IgD-negative memory B cell (primary cell): Measurements from ENCODE around the gene DOCK1. TPM values are rescaled to one million over a fixed set of nuclear protein-coding genes. Genes with fewer than 3 reads are reported as not detected.
"Not testable (repeated sequence)": the region's sequence is repeated elsewhere in the genome, so short reads cannot be mapped to it uniquely, and the experiment has no call there.

ENCODE experiments used
- H3K27ac Mint-ChIP-seq, 3 donors: one replicate each; pipeline ENCODE4 v1.8.0; 2020 to 2022; ENCODE audit warnings: mild to moderate bottlenecking in 3 of 3, mixed read lengths in 3 of 3, moderate library complexity in 1 of 3
- H3K27me3 Mint-ChIP-seq: one replicate; pipeline ENCODE4 v1.8.0; 2021; ENCODE audit warnings: mixed read lengths
- H3K36me3 Mint-ChIP-seq: one replicate; pipeline ENCODE4 v1.8.0; 2020; ENCODE audit warnings: mild to moderate bottlenecking, mixed read lengths
- H3K4me1 Mint-ChIP-seq, 3 donors: one replicate each; pipeline ENCODE4 v1.8.0; 2020 to 2022; ENCODE audit warnings: mixed read lengths in 3 of 3, mild to moderate bottlenecking in 1 of 3
- H3K4me3 Mint-ChIP-seq, 4 donors: one replicate each; pipeline ENCODE4 v1.8.0; 2020 to 2022; ENCODE audit warnings: mild to moderate bottlenecking in 4 of 4, mixed read lengths in 4 of 4, moderate library complexity in 3 of 4
- H3K9me3 Mint-ChIP-seq, 3 donors: one replicate each; pipeline ENCODE4 v1.8.0; 2020 to 2021; ENCODE audit warnings: mixed read lengths in 3 of 3, mild to moderate bottlenecking in 1 of 3
- polyA plus RNA-seq: library from polyadenylated mRNA; unstranded; fragments of 300-500 nt; fragmentation: Illumina TruSeq; gene quantifications from one replicate; pipeline ENCODE4 v1.2.3, GENCODE V29; 2021

DOCK1 gene
- polyA plus RNA-seq: not detected

DNA sequence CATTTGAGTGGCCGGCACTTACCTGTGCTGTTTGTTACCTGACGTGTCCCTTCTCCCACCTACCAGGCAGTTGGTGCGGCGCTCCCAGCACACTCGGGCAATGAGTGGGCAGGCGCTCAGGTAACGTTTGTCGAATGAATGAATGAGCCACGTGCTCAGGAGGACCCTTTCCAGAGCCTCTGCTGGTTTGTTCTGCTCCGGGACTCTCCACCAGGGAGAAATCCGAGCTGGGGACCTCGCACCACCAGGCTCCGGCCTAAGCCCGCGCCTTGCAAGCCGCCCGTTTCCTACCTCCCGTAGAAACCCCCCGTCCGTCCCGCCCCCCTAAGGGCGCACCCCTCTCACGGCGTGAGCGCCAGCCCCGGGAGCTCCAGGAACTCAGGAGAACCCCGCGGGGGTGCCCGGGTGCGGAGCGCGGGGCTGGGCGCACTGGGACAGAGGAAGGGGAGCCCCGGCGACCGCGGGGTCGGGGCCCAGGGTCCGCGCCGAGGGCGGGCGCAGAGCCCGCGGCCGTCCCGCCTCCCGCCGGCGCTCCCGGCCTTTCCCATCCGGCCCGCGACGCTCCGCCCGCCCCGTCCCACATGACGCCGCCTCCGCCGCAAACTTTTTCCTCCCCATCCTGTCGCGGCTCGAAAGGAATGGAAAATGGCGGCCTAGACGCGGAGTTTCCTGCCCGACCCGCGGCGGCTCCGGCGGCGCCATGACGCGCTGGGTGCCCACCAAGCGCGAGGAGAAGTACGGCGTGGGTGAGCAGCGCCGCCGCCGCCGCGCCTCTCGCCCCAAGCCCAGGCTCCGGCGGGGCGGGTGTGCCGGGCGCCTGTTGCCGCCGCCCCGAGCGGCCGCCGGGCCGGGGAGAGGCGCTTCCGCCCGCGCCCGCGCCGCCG, at the start of gene DOCK1:
DOCK1 (plus strand) TSS at position 611 of the 884 bp plus-strand sequence; CDS start at position 701, 90 bp downstream.
- Mint-ChIP-seq H3K27me3 (peaks cover 15% of the 10 kb centered on the region), H3K36me3 (peaks cover 1% of the 10 kb centered on the region), H3K4me3 (no peak within 1 kb of the TSS), H3K4me1 (no peaks in the 10 kb centered on the region), H3K9me3 (peaks cover 0 to 8% (median 2%) of the 10 kb centered on the region in 3 donors), H3K27ac (no peak within 1 kb of the TSS)

- Mint-ChIP-seq H3K4me3 (no peak overlapping the region), H3K4me1 (no peaks in the 10 kb centered on the region), H3K27ac (no peak overlapping the region), H3K9me3 (peaks cover 0 to 9% (median 4%) of the 10 kb centered on the region in 3 donors), H3K36me3 (no peaks in the 10 kb centered on the region), H3K27me3 (no peaks in the 10 kb centered on the region)
Measured at GRCh38 chr10:126857178-126857806, 47.9 kb upstream of the DOCK1 start.

- Mint-ChIP-seq H3K9me3 (peaks cover 0 to 11% (median 1%) of the 10 kb centered on the region in 3 donors), H3K27me3 (no peaks in the 10 kb centered on the region), H3K4me1 (no peaks in the 10 kb centered on the region), H3K36me3 (no peaks in the 10 kb centered on the region), H3K4me3 (no peak overlapping the region), H3K27ac (peak overlapping the region in 1 of 3 donors; percentile 39)
Measured at GRCh38 chr10:126867567-126868365, 37.5 kb upstream of the DOCK1 start.

DNA sequence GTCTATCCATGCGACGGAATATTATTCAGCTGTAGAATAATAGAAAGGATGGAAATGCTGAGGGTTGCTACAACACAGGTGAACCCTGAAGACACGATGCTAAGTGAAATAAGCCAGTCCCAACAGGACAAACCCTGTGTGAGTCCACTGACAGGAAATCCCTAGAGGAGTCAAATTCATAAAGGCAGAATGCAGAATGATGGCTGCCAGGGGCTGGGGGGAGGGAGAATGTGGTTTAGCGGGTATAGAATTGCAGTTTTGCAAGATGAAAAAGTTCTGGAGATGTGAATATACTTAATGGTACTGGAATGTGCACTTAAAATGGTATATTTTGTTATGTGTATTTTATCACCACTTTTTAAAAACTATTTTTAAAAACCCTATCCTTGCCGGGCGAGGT, 36.9 kb upstream of the DOCK1 start:
- Mint-ChIP-seq H3K4me3 (no peak overlapping the region), H3K27me3 (no peaks in the 10 kb centered on the region), H3K36me3 (no peaks in the 10 kb centered on the region), H3K4me1 (no peaks in the 10 kb centered on the region), H3K27ac (no peak overlapping the region), H3K9me3 (peaks cover 0 to 11% (median 0%) of the 10 kb centered on the region in 3 donors)

DNA sequence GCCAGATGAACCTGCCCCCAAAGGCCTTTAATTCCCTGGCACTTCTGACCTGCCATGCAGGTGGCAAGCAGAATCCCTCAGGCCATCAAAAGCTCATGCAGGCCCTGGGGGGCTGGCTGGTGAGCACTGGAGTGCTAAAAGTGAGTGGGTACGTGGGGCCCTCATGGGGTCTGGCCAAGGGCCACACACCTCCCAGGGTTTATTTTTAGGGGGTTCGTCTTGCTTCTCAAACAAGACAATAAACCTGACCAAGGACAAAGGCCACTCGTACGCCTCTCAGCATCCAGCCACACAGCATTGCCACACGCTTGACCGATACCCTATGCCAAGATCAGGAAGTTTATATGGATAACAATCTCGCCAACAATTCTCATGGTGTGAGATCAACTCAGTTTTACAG, 33.1 kb upstream of the DOCK1 start:
- no peak overlapping the region for H3K27ac Mint-ChIP-seq
- H3K36me3 Mint-ChIP-seq: no peaks in the 10 kb centered on the region
- H3K9me3 Mint-ChIP-seq: peaks cover 2 to 5% (median 3%) of the 10 kb centered on the region in 3 donors
- H3K4me1 Mint-ChIP-seq: no peaks in the 10 kb centered on the region
- H3K4me3 Mint-ChIP-seq: no peak overlapping the region
- H3K27me3 Mint-ChIP-seq: no peaks in the 10 kb centered on the region

DNA sequence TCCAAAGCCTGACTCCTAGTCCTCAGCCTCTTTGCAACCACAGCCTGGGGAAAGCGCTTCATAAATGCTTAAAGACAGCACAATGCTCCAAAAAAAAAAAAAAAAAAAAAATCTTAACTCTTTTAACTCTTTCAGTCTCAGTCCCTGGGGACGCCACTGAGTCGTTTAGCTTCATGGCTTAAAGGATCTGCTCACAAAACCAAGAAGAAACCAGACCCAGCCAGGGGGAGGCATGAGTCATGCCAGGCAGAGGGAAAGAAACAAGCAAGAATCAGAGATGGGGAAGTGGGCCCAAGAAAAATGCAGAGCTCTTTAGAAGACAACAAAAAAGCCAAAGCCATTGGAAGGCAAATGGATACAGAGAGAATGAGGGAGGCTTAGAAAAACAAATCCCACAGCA, 32.5 kb upstream of the DOCK1 start:
- Mint-ChIP-seq H3K9me3 (peaks cover 2 to 5% (median 3%) of the 10 kb centered on the region in 3 donors), H3K4me1 (no peaks in the 10 kb centered on the region), H3K27me3 (no peaks in the 10 kb centered on the region), H3K36me3 (no peaks in the 10 kb centered on the region), H3K4me3 (no peak overlapping the region), H3K27ac (no peak overlapping the region)

DNA sequence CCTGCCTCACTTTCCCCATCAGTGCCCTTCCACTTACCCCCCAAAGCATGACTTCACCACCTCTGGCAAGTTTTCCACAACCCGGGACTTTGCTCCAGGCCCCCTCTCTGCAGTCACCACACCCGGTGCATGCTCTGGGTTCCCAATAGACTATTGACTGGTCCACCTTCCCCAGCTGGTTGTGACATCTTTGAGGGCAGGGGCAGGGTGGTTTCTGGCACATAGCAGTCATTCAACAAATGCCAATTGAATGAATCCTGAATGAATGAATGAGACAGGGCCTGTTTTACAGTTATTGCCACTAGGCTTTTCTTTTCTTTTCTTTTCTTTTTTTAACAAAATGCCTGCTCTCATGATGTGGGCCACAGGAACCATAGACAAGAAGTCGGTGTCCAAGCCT, 28.8 kb upstream of the DOCK1 start:
- no peaks in the 10 kb centered on the region for H3K36me3 Mint-ChIP-seq
- H3K27ac Mint-ChIP-seq: no peak overlapping the region
- no peak overlapping the region for H3K4me3 Mint-ChIP-seq
- H3K9me3 Mint-ChIP-seq: peaks cover 0 to 7% (median 2%) of the 10 kb centered on the region in 3 donors
- H3K4me1 Mint-ChIP-seq: no peaks in the 10 kb centered on the region
- H3K27me3 Mint-ChIP-seq: no peaks in the 10 kb centered on the region

DNA sequence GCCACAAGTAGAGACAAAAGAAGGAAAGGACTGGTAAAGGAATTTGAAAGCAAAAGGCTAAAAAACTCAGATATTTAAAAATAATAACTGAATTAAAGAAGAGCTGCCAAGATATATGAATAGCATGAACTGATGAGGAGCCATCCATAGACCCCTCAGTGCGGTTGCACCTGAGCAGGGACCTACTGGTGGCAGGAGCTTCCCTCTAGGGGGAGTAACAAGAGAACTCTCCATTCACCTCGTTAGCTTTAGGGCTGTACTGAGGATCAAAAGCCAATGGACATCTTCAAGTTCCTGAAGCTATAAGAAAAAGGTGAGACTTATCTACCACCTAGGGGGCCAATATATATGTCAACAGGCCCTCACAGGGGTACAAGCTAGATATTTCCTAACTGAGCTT, 27.8 kb upstream of the DOCK1 start:
- H3K9me3 Mint-ChIP-seq: peaks cover 0 to 9% (median 2%) of the 10 kb centered on the region in 3 donors
- H3K27ac Mint-ChIP-seq: no peak overlapping the region
- H3K36me3 Mint-ChIP-seq: no peaks in the 10 kb centered on the region
- H3K27me3 Mint-ChIP-seq: no peaks in the 10 kb centered on the region
- H3K4me3 Mint-ChIP-seq: no peak overlapping the region
- no peaks in the 10 kb centered on the region for H3K4me1 Mint-ChIP-seq

GRCh38 chr10:126878594-126878993, 26.6 kb upstream of the DOCK1 start:
- H3K36me3 Mint-ChIP-seq: no peaks in the 10 kb centered on the region
- no peak overlapping the region for H3K27ac Mint-ChIP-seq
- no peaks in the 10 kb centered on the region for H3K27me3 Mint-ChIP-seq
- peaks cover 0 to 9% (median 2%) of the 10 kb centered on the region in 3 donors for H3K9me3 Mint-ChIP-seq
- H3K4me3 Mint-ChIP-seq: no peak overlapping the region
- no peaks in the 10 kb centered on the region for H3K4me1 Mint-ChIP-seq

DNA sequence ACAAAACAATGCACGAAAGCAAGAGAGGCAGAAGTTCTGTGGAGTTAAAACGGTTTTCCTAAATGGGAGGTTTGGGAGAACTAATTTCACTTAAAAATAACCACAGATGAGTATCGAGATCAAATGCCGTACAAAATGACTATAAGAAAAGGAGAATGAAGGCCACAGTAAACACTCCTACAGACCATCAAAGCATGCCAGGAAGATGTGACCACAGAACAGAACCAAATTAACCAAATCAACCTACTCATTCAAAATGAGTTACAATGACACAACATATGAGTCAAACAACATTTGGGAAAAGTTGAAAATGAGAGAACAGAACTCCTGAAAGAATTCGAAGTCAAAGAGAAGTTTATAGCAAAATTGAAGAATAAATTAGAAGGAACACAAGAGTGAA, 24.3 kb upstream of the DOCK1 start:
- Mint-ChIP-seq H3K27ac (no peak overlapping the region), H3K4me1 (no peaks in the 10 kb centered on the region), H3K9me3 (peaks cover 0 to 9% (median 0%) of the 10 kb centered on the region in 3 donors), H3K27me3 (no peaks in the 10 kb centered on the region), H3K36me3 (no peaks in the 10 kb centered on the region), H3K4me3 (no peak overlapping the region)

- H3K36me3 Mint-ChIP-seq, H3K9me3 Mint-ChIP-seq, H3K4me3 Mint-ChIP-seq, H3K4me1 Mint-ChIP-seq, H3K27me3 Mint-ChIP-seq, H3K27ac Mint-ChIP-seq: not testable (repeated sequence)
Measured at GRCh38 chr10:126882055-126882454, 23.2 kb upstream of the DOCK1 start.

- H3K27me3 Mint-ChIP-seq, H3K4me1 Mint-ChIP-seq, H3K4me3 Mint-ChIP-seq, H3K27ac Mint-ChIP-seq, H3K36me3 Mint-ChIP-seq: not testable (repeated sequence)
- peaks cover 0 to 11% (median 4%) of the 10 kb centered on the region in 3 donors for H3K9me3 Mint-ChIP-seq
Measured at GRCh38 chr10:126888436-126888835, 16.8 kb upstream of the DOCK1 start.

GRCh38 chr10:126889421-126889820, 15.8 kb upstream of the DOCK1 start:
- Mint-ChIP-seq H3K36me3 (no peaks in the 10 kb centered on the region), H3K4me3 (no peak overlapping the region), H3K27me3 (no peaks in the 10 kb centered on the region), H3K27ac (no peak overlapping the region), H3K4me1 (no peaks in the 10 kb centered on the region), H3K9me3 (peaks cover 0 to 11% (median 4%) of the 10 kb centered on the region in 3 donors)

- not testable (repeated sequence) for H3K4me3 Mint-ChIP-seq, H3K36me3 Mint-ChIP-seq, H3K4me1 Mint-ChIP-seq, H3K27me3 Mint-ChIP-seq, H3K27ac Mint-ChIP-seq
- peaks cover 0 to 11% (median 4%) of the 10 kb centered on the region in 3 donors for H3K9me3 Mint-ChIP-seq
Measured at GRCh38 chr10:126890797-126891196, 14.4 kb upstream of the DOCK1 start.
